ACC112 (cell line): ENCODE results near the gene CHST4.
"Not testable (repeated sequence)": the region's sequence is repeated elsewhere in the genome, so short reads cannot be mapped to it uniquely, and the experiment has no call there.

ENCODE experiments used
- H2AFZ ChIP-seq: fragments of 200-600 bp; sonication (generic); one replicate; pipeline ENCODE4 v1.6.0; 2017; ENCODE audit warnings: antibody characterized with exemption, low read length; ENCODE audit not compliant: unreplicated experiment
- H3K27ac ChIP-seq: fragments of 200-600 bp; sonication (generic); 2 replicates; pipeline ENCODE4 v1.5.1; 2014; ENCODE audit warnings: low read depth, mild to moderate bottlenecking, antibody characterized with exemption, low read length, moderate library complexity
- H3K27me3 ChIP-seq: fragments of 200-600 bp; sonication (generic); 2 replicates; pipeline ENCODE4 v1.6.1; 2014; ENCODE audit warnings: mild to moderate bottlenecking, antibody characterized with exemption, low read length, moderate library complexity, mixed read lengths; ENCODE audit not compliant: insufficient read depth
- H3K36me3 ChIP-seq: fragments of 200-600 bp; sonication (generic); 2 replicates; pipeline ENCODE4 v1.6.1; 2016; ENCODE audit warnings: mild to moderate bottlenecking, antibody characterized with exemption, low read length, moderate library complexity, mixed read lengths; ENCODE audit not compliant: insufficient read depth
- H3K4me1 ChIP-seq: fragments of 200-600 bp; sonication (generic); one replicate; pipeline ENCODE4 v1.6.1; 2016; ENCODE audit warnings: low read length, mixed read lengths; ENCODE audit not compliant: insufficient read depth, unreplicated experiment, control insufficient read depth
- H3K4me3 ChIP-seq: fragments of 200-600 bp; sonication (generic); 2 replicates; pipeline ENCODE4 v1.5.1; 2014; ENCODE audit warnings: mild to moderate bottlenecking, low read depth, low read length
- H3K79me2 ChIP-seq: fragments of 200-600 bp; sonication (generic); one replicate; pipeline ENCODE4 v1.6.0; 2016; ENCODE audit warnings: low read length; ENCODE audit not compliant: control insufficient read depth, unreplicated experiment, insufficient read depth

Gene CHST4

DNA sequence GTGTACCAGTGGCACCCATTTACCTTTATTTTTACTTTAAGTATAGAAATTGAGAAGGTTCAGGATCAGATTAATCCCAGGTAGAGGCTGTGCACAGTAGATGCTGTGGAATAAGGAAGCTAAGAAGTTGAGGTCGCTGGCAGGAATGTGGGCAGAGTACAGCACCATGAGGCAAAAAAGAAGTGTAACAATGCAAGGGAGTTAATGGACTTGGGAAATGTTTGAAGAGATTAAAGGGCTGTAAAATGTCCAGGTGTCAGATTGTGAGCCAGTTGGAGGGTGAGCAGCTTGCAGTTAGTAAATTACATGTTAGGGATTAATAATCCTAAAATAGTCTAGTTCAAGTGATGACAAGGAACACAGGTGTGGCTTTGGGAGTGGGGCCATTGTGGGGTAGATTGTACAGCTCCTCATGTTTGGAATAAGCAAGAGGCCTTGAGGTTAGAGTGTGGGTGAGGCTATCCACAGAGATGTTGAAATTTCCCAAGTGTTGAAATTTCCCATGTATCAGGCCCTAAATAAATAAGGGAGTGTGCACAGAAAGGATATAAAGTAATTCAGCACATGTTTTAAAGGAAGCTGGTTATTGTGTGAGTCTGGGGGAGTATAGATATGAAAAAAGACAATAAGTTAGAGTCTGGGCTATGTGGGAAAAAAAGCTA lies 29.1 kb downstream of the CHST4 start:
- Histone ChIP-seq H3K36me3 (no peaks in the 10 kb centered on the region), H2AFZ (no peak overlapping the region), H3K27me3 (peaks cover 52% of the 10 kb centered on the region), H3K79me2 (no peaks in the 10 kb centered on the region), H3K27ac (no peak overlapping the region), H3K4me1 (no peaks in the 10 kb centered on the region), H3K4me3 (no peak overlapping the region)

GRCh38 chr16:71557299-71557698 lies 31.1 kb downstream of the CHST4 start:
- Histone ChIP-seq H3K36me3 (no peaks in the 10 kb centered on the region), H2AFZ (no peak overlapping the region), H3K79me2 (no peaks in the 10 kb centered on the region), H3K27me3 (peaks cover 34% of the 10 kb centered on the region), H3K4me1 (no peaks in the 10 kb centered on the region), H3K27ac (no peak overlapping the region), H3K4me3 (no peak overlapping the region)

GRCh38 chr16:71557954-71558582 lies 31.8 kb downstream of the CHST4 start:
- no peak overlapping the region for H2AFZ ChIP-seq
- H3K27me3 ChIP-seq, result peaks cover 26% of the 10 kb centered on the region
- no peaks in the 10 kb centered on the region for H3K79me2 ChIP-seq
- H3K36me3 ChIP-seq, result no peaks in the 10 kb centered on the region
- no peak overlapping the region for H3K27ac ChIP-seq
- no peak overlapping the region for H3K4me3 ChIP-seq
- no peaks in the 10 kb centered on the region for H3K4me1 ChIP-seq

DNA sequence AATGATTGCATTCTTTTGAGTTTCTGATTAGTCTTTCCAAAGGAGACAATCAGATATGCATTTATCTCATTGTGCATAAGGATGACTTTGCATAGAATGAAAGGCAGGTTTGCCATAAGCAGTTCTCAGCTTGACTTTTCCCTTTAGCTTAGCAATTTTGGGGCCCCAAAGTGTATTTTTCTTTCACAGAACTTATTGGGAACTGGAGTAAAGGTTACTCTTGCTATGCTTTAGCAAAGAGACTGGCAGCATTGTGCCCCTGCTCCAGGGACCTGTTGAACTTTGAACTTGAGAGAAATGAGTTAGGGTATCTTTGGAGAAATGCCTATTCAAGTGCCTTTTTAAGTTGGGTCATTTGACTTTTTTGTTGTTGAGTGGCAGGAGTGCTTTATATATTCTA lies 33.6 kb downstream of the CHST4 start:
- H2AFZ ChIP-seq, result no peak overlapping the region
- peaks cover 23% of the 10 kb centered on the region for H3K27me3 ChIP-seq
- H3K36me3 ChIP-seq, result no peaks in the 10 kb centered on the region
- H3K4me3 ChIP-seq, result no peak overlapping the region
- no peak overlapping the region for H3K27ac ChIP-seq
- H3K4me1 ChIP-seq, result peaks cover 6% of the 10 kb centered on the region
- no peaks in the 10 kb centered on the region for H3K79me2 ChIP-seq

GRCh38 chr16:71561886-71562285 lies 35.7 kb downstream of the CHST4 start:
- H3K36me3 ChIP-seq, H3K27ac ChIP-seq, H3K4me1 ChIP-seq, H3K79me2 ChIP-seq, H3K4me3 ChIP-seq, H2AFZ ChIP-seq: not testable (repeated sequence)
- H3K27me3 ChIP-seq, result peaks cover 23% of the 10 kb centered on the region

GRCh38 chr16:71562552-71562951 lies 36.3 kb downstream of the CHST4 start:
- Histone ChIP-seq H3K4me1 (peaks cover 6% of the 10 kb centered on the region), H3K27ac (no peak overlapping the region), H3K36me3 (no peaks in the 10 kb centered on the region), H3K4me3 (no peak overlapping the region), H3K27me3 (peaks cover 19% of the 10 kb centered on the region), H3K79me2 (no peaks in the 10 kb centered on the region), H2AFZ (no peak overlapping the region)

GRCh38 chr16:71564335-71564967 lies 38.2 kb downstream of the CHST4 start:
- Histone ChIP-seq H2AFZ (peak overlapping the region; percentile 99), H3K79me2 (no peaks in the 10 kb centered on the region), H3K4me1 (peaks cover 6% of the 10 kb centered on the region), H3K4me3 (peak overlapping the region; percentile 76), H3K27ac (no peak overlapping the region; the same call in 1 of the 2 replicates), H3K36me3 (no peaks in the 10 kb centered on the region), H3K27me3 (0 out of 2 replicates have a peak, but pooled peaks cover 4% of the 10 kb centered on the region)

DNA sequence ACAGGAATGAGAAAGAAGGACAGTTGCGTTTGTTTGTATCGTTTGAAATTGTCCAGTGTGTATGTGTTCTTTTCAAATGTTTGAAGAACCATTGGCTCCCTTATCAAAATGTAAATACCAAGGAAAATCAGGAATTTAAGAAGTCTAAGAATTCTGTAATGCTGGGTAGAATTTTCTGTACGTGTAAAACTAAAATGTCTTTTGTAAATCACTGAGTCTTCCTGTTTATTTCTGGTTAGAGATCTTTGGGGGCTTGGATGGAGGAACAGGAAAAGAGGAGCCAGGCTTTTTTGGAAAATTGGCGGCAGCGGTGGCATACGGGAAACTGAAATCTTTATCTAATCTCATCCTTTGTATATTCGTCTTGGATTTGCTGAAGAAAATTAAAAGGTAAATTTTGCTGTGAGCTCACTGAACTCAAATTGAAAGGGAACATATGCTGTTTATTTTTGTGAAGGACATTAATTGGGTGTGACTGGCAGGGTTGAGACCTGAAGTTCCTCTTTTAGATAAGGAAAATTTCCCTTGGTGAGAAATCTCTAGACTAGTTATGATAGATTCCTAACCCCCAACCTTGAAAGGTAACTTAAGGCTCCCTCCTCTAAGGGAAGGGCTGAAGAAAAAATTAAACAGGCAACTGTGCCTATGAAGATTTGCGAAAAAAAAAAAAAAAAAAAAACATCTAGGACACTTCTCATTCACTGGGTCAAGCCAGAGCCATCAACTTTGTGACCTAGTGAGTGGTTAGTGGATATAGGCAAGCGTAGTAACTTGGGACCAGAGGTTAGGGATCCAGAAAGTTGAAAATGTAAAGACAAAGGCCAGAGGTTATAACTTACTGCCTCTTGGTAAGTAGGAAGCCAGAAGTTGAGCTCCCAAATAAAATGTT lies 39.8 kb downstream of the CHST4 start:
- peak overlapping the region; percentile 76 for H3K4me3 ChIP-seq
- no peak overlapping the region for H3K27ac ChIP-seq

GRCh38 chr16:71567931-71568330 lies 41.7 kb downstream of the CHST4 start:
- Histone ChIP-seq H3K36me3 (no peaks in the 10 kb centered on the region), H3K4me1 (peaks cover 6% of the 10 kb centered on the region), H3K27ac (no peak overlapping the region), H2AFZ (no peak overlapping the region), H3K27me3 (peaks cover 24% of the 10 kb centered on the region), H3K79me2 (no peaks in the 10 kb centered on the region), H3K4me3 (no peak overlapping the region)

More for the DNA sequence above, 39.8 kb downstream of the CHST4 start:
- Histone ChIP-seq H3K79me2 (no peaks in the 10 kb centered on the region), H3K4me1 (peaks cover 6% of the 10 kb centered on the region), H3K27me3 (peaks cover 6% of the 10 kb centered on the region; the same call in 1 of the 2 replicates), H2AFZ (peak overlapping the region; percentile 10), H3K36me3 (no peaks in the 10 kb centered on the region)

GRCh38 chr16:71568551-71568950 lies 42.3 kb downstream of the CHST4 start:
- peaks cover 6% of the 10 kb centered on the region for H3K4me1 ChIP-seq

More at GRCh38 chr16:71568551-71568950, 42.3 kb downstream of the CHST4 start:
- Histone ChIP-seq H3K4me3 (no peak overlapping the region), H2AFZ (no peak overlapping the region), H3K27me3 (peaks cover 29% of the 10 kb centered on the region), H3K79me2 (no peaks in the 10 kb centered on the region), H3K27ac (no peak overlapping the region), H3K36me3 (no peaks in the 10 kb centered on the region)
